ENCODE measurements around the gene NFKB1. TPM values are rescaled to one million over a fixed set of nuclear protein-coding genes. Genes with fewer than 3 reads are reported as not detected.
"Not testable (repeated sequence)": the region's sequence is repeated elsewhere in the genome, so short reads cannot be mapped to it uniquely, and the experiment has no call there.

The NFKB1 gene
- total RNA-seq, 1 donor from 2014 or later = 20.6 TPM

GRCh38 chr4:102610476-102610875, 109.3 kb downstream of the NFKB1 start:
- H3K36me3 Mint-ChIP-seq = peaks cover 43% of the 10 kb centered on the region
- H3K27me3 Mint-ChIP-seq = no peaks in the 10 kb centered on the region
- H3K9me3 Mint-ChIP-seq = no peaks in the 10 kb centered on the region
- H3K4me1 Mint-ChIP-seq (ENCODE audit: unreplicated experiment) = no peaks in the 10 kb centered on the region
- TF ChIP-seq CTCF (conservative IDR thresholded peaks at IDR 0.05) = no peak
- H3K27ac Mint-ChIP-seq = no peak overlapping the region
- H3K4me3 Mint-ChIP-seq = no peak overlapping the region
- no peak for DNase-seq (ENCODE audit: extremely low spot score, unreplicated experiment)

- Mint-ChIP-seq H3K4me1 (ENCODE audit: unreplicated experiment) (no peaks in the 10 kb centered on the region), H3K4me3 (no peak overlapping the region), H3K27me3 (no peaks in the 10 kb centered on the region), H3K9me3 (no peaks in the 10 kb centered on the region), H3K27ac (no peak overlapping the region), H3K36me3 (peaks cover 41% of the 10 kb centered on the region)
- DNase-seq (ENCODE audit: extremely low spot score, unreplicated experiment) = no peak
- TF ChIP-seq CTCF (conservative IDR thresholded peaks at IDR 0.05) = no peak
These were observed 111.1 kb downstream of the NFKB1 start for GRCh38 chr4:102612210-102612609.

GRCh38 chr4:102612824-102613366, 111.7 kb downstream of the NFKB1 start:
- Mint-ChIP-seq H3K9me3 (no peaks in the 10 kb centered on the region), H3K27me3 (no peaks in the 10 kb centered on the region), H3K36me3 (peaks cover 41% of the 10 kb centered on the region), H3K4me3 (no peak overlapping the region), H3K27ac (no peak overlapping the region), H3K4me1 (ENCODE audit: unreplicated experiment) (no peaks in the 10 kb centered on the region)
- no peak for DNase-seq (ENCODE audit: extremely low spot score, unreplicated experiment)
- TF ChIP-seq CTCF (conservative IDR thresholded peaks at IDR 0.05) = no peak

GRCh38 chr4:102614801-102615200, 113.6 kb downstream of the NFKB1 start:
- peaks cover 32% of the 10 kb centered on the region for H3K36me3 Mint-ChIP-seq
- H3K4me3 Mint-ChIP-seq = no peak overlapping the region
- no peak for TF ChIP-seq CTCF (conservative IDR thresholded peaks at IDR 0.05)
- no peaks in the 10 kb centered on the region for H3K27me3 Mint-ChIP-seq
- DNase-seq (ENCODE audit: extremely low spot score, unreplicated experiment) = no peak
- H3K9me3 Mint-ChIP-seq = no peaks in the 10 kb centered on the region
- no peak overlapping the region for H3K27ac Mint-ChIP-seq
- H3K4me1 Mint-ChIP-seq (ENCODE audit: unreplicated experiment) = no peaks in the 10 kb centered on the region

- no peak overlapping the region for H3K27ac Mint-ChIP-seq
- no peaks in the 10 kb centered on the region for H3K27me3 Mint-ChIP-seq
- no peaks in the 10 kb centered on the region for H3K9me3 Mint-ChIP-seq
- H3K4me1 Mint-ChIP-seq (ENCODE audit: unreplicated experiment) = peaks cover 10% of the 10 kb centered on the region
- TF ChIP-seq CTCF (conservative IDR thresholded peaks at IDR 0.05) = no peak
- DNase-seq (ENCODE audit: extremely low spot score, unreplicated experiment) = no peak
- no peak overlapping the region for H3K4me3 Mint-ChIP-seq
- peaks cover 31% of the 10 kb centered on the region for H3K36me3 Mint-ChIP-seq
These were observed 115.5 kb downstream of the NFKB1 start for GRCh38 chr4:102616636-102617035.

GRCh38 chr4:102619021-102619420, 117.9 kb downstream of the NFKB1 start:
- not testable (repeated sequence) for H3K4me1 Mint-ChIP-seq (ENCODE audit: unreplicated experiment); H3K4me3 Mint-ChIP-seq

GRCh38 chr4:102619776-102620631, 118.8 kb downstream of the NFKB1 start:
- Mint-ChIP-seq H3K27ac (peak overlapping the region; percentile 68), H3K4me3 (peak overlapping the region; percentile 53)
- not testable (repeated sequence) for DNase-seq (ENCODE audit: extremely low spot score, unreplicated experiment); H3K4me1 Mint-ChIP-seq (ENCODE audit: unreplicated experiment); H3K27me3 Mint-ChIP-seq; H3K36me3 Mint-ChIP-seq; H3K9me3 Mint-ChIP-seq

More at GRCh38 chr4:102619021-102619420, 117.9 kb downstream of the NFKB1 start:
- not testable (repeated sequence) for H3K27me3 Mint-ChIP-seq; H3K27ac Mint-ChIP-seq; DNase-seq (ENCODE audit: extremely low spot score, unreplicated experiment); H3K9me3 Mint-ChIP-seq
- peaks cover 16% of the 10 kb centered on the region for H3K36me3 Mint-ChIP-seq
